HepG2 (cell line): ENCODE data around the gene HNRNPA0. TPM values are rescaled to one million over a fixed set of nuclear protein-coding genes. Genes with fewer than 3 reads are reported as not detected.

Source experiments
- AHR ChIP-seq: IDR thresholded peaks from 2 replicates; pipeline ENCODE4 v1.6.1; 2018; ENCODE audit warnings: missing genetic modification reagents, missing compliant biosample characterization
- AKAP8 ChIP-seq: sonication (generic); formaldehyde crosslinking; IDR thresholded peaks from 2 replicates; pipeline ENCODE4 v1.5.1; 2020; ENCODE audit warnings: mild to moderate bottlenecking, missing genetic modification reagents
- HOXA7 ChIP-seq: sonication (generic); formaldehyde crosslinking; IDR thresholded peaks from 2 replicates; pipeline ENCODE4 v1.8.1; 2022; ENCODE audit warnings: mild to moderate bottlenecking, missing genetic modification reagents, moderate library complexity
- IKZF1 ChIP-seq: fragments of 450-650 bp; IDR thresholded peaks from 2 replicates; pipeline ENCODE4 v1.7.1; 2016
- NCOA1 ChIP-seq: sonication (generic); formaldehyde crosslinking; IDR thresholded peaks from 2 replicates; pipeline ENCODE4 v1.9.0; 2021; ENCODE audit warnings: missing genetic modification reagents
- NFKBIZ ChIP-seq: IDR thresholded peaks from 2 replicates; pipeline ENCODE4 v1.6.1; 2018; ENCODE audit warnings: missing genetic modification reagents, missing compliant biosample characterization
- PRMT3 ChIP-seq: sonication (generic); formaldehyde crosslinking; IDR thresholded peaks from 2 replicates; pipeline ENCODE4 v1.8.1; 2022; ENCODE audit warnings: low read depth, mild to moderate bottlenecking, moderate library complexity, missing genetic modification reagents, borderline replicate concordance
- PRPF4 ChIP-seq: fragments of 200-400 bp; formaldehyde crosslinking; IDR thresholded peaks from 2 replicates; pipeline ENCODE4 v1.6.1; 2016; ENCODE audit warnings: low read length, low read depth; ENCODE audit not compliant: poor library complexity, severe bottlenecking
- SETDB1 ChIP-seq: sonication (generic); formaldehyde crosslinking; IDR thresholded peaks from 2 replicates; pipeline ENCODE4 v1.5.1; 2020; ENCODE audit warnings: missing genetic modification reagents, mild to moderate bottlenecking, borderline replicate concordance
- SNAI1 ChIP-seq: sonication (generic); formaldehyde crosslinking; IDR thresholded peaks from 2 replicates; pipeline ENCODE4 v1.5.0; 2020; ENCODE audit warnings: mild to moderate bottlenecking, missing genetic modification reagents, borderline replicate concordance
- ZMAT3 ChIP-seq: sonication (generic); formaldehyde crosslinking; conservative IDR thresholded peaks from 2 replicates; pipeline ENCODE4 v1.7.0; 2021; ENCODE audit warnings: missing genetic modification reagents
- ZNF431 ChIP-seq: sonication (generic); formaldehyde crosslinking; IDR thresholded peaks from 2 replicates; pipeline ENCODE4 v1.9.0; 2022; ENCODE audit warnings: missing genetic modification reagents, low read depth, mild to moderate bottlenecking, borderline replicate concordance
- ZNF781 ChIP-seq: sonication (generic); formaldehyde crosslinking; IDR thresholded peaks from 2 replicates; pipeline ENCODE4 v1.5.1; 2020; ENCODE audit warnings: borderline replicate concordance, mild to moderate bottlenecking, missing genetic modification reagents; ENCODE audit errors: not compliant biosample characterization
- ZNF891 ChIP-seq: sonication (generic); formaldehyde crosslinking; IDR thresholded peaks from 2 replicates; pipeline ENCODE4 v1.5.0; 2020; ENCODE audit warnings: mild to moderate bottlenecking, missing genetic modification reagents
- ZSCAN22 ChIP-seq: sonication (generic); formaldehyde crosslinking; IDR thresholded peaks from 2 replicates; pipeline ENCODE4 v1.4.0; 2020; ENCODE audit warnings: mild to moderate bottlenecking, missing genetic modification reagents
- polyA plus RNA-seq, 8 experiments: library from polyadenylated mRNA; depleted of rRNA in 3 of 8; stranded (reverse) in 7 of 8; unstranded in 1 of 8; fragments of >200 nt; fragmentation: Illumina TruSeq in 4 of 8; extraction: Trizol in 4 of 8; gene quantifications; 2 replicates each; pipeline versions ENCODE4 v1.2.1 to v1.2.3, GENCODE V29; 2011 to 2016; ENCODE audit warnings: low read depth in 4 of 8, missing spikeins in 1 of 8, mixed read lengths in 1 of 8; ENCODE audit not compliant: insufficient read depth in 1 of 8
- total RNA-seq, 5 experiments: library from RNA; depleted of rRNA; stranded (reverse); fragments of >200 nt; fragmentation: Illumina TruSeq; extraction: Trizol; gene quantifications; 2 replicates each; pipeline ENCODE4 v1.2.3, GENCODE V29; 2016; ENCODE audit warnings: low read depth in 1 of 5
- TF ChIP-seq, protein P1 (sequence below): sonication (generic); formaldehyde crosslinking; IDR thresholded peaks from 2 replicates; pipeline ENCODE4 v1.4.0; 2020; ENCODE audit warnings: missing genetic modification reagents
- TF ChIP-seq, protein P2 (sequence below): sonication (generic); formaldehyde crosslinking; IDR thresholded peaks from 2 replicates; pipeline ENCODE4 v1.8.0; 2022; ENCODE audit warnings: missing genetic modification reagents, low read depth, mild to moderate bottlenecking, borderline replicate concordance
- TF ChIP-seq, protein P3 (sequence below): sonication (generic); formaldehyde crosslinking; IDR thresholded peaks from 2 replicates; pipeline ENCODE4 v1.5.1; 2020; ENCODE audit warnings: missing genetic modification reagents, mild to moderate bottlenecking, borderline replicate concordance
- TF ChIP-seq, protein P4 (sequence below): sonication (generic); formaldehyde crosslinking; IDR thresholded peaks from 2 replicates; pipeline ENCODE4 v1.4.0; 2020; ENCODE audit warnings: low read depth, mild to moderate bottlenecking, missing genetic modification reagents
- TF ChIP-seq, protein P5 (sequence below): sonication (generic); formaldehyde crosslinking; IDR thresholded peaks from 2 replicates; pipeline ENCODE4 v1.8.0; 2023; ENCODE audit warnings: mild to moderate bottlenecking, missing genetic modification reagents
- TF ChIP-seq, protein P6 (sequence below): sonication (generic); formaldehyde crosslinking; IDR thresholded peaks from 2 replicates; pipeline ENCODE4 v1.4.0; 2020; ENCODE audit warnings: missing genetic modification reagents, mild to moderate bottlenecking, borderline replicate concordance

HNRNPA0 gene
- total and polyA plus RNA-seq, 2 of the 13 experiments (the other 11 are each of a cell fraction or from before 2014, with no cell fraction given) = 9.0 to 12.9 TPM

DNA sequence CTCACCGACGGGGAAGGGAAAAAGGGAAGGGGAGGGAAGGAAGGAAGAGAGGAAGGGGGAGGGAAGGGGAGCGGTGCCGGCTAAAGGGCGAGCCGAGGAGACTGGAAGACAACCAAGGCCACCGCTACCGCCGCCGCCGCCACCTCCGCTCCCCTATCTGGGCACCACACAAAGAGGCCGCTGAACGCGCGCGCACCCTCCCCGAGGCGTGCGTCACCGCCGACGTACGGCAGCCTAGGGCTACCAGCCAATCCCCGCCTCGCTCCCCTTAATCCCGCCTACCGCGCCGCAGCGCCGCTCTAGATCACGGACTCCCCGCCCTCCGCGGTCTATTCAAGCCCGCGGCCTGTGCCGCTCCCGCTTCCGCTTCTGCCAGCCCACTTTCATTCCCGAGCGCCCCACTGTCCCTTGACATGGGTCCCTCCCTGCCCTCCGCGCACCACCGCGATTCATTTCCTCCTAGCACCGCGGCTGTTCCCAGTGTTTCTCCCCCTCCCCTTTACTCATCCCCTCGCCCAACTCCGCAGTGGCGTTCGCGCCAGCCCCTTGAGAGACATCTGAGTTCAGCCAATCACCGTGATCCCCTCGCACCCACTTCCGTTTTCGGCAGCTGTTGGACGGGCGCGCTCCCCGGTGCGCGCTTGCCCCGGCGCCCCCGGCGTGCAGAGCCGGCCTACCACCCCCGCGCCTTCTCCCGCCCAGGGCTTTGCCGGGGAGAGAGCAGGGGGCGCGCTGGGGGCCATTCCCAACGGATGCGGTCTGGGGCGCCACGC is at the start of gene HNRNPA0 (continued):
- TF ChIP-seq, protein P1, sequence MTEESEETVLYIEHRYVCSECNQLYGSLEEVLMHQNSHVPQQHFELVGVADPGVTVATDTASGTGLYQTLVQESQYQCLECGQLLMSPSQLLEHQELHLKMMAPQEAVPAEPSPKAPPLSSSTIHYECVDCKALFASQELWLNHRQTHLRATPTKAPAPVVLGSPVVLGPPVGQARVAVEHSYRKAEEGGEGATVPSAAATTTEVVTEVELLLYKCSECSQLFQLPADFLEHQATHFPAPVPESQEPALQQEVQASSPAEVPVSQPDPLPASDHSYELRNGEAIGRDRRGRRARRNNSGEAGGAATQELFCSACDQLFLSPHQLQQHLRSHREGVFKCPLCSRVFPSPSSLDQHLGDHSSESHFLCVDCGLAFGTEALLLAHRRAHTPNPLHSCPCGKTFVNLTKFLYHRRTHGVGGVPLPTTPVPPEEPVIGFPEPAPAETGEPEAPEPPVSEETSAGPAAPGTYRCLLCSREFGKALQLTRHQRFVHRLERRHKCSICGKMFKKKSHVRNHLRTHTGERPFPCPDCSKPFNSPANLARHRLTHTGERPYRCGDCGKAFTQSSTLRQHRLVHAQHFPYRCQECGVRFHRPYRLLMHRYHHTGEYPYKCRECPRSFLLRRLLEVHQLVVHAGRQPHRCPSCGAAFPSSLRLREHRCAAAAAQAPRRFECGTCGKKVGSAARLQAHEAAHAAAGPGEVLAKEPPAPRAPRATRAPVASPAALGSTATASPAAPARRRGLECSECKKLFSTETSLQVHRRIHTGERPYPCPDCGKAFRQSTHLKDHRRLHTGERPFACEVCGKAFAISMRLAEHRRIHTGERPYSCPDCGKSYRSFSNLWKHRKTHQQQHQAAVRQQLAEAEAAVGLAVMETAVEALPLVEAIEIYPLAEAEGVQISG (CRISPR knock-in tag) = peak; percentile 78
- no peak for TF ChIP-seq HOXA7 (CRISPR knock-in tag)
- TF ChIP-seq, protein P2, sequence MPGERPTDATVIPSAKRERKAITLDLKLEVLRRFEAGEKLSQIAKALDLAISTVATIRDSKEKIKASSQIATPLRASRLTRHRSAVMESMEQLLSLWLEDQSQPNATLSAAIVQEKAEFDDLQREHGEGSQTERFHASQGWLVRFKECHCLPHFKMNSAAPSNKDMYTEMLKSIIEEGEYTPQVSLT (CRISPR knock-in tag) = peak; percentile 51; the same call in 1 of the 2 replicates
- TF ChIP-seq PRMT3 (CRISPR knock-in tag) = no peak
- peak; percentile 83; the same call in 1 of the 2 replicates for TF ChIP-seq ZNF431 (CRISPR knock-in tag)
- no peak for TF ChIP-seq ZNF781 (CRISPR knock-in tag)
- no peak; the same call in 1 of the 2 replicates for TF ChIP-seq SNAI1 (CRISPR knock-in tag)
- no peak for TF ChIP-seq ZSCAN22 (CRISPR knock-in tag)
- TF ChIP-seq, protein P3, sequence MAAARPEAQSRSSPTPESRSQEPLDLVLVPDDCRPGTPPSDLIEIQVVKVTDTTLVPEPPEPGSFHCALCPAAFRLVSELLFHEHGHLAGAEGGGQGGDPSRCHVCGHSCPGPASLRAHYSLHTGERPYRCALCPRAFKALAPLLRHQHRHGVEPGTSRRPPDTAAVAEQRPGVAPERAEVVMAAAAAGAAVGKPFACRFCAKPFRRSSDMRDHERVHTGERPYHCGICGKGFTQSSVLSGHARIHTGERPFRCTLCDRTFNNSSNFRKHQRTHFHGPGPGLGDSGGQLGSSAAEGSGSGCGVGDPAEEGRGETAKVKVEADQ (CRISPR knock-in tag) = peak; percentile 80; the same call in 1 of the 2 replicates
- TF ChIP-seq, protein P4, sequence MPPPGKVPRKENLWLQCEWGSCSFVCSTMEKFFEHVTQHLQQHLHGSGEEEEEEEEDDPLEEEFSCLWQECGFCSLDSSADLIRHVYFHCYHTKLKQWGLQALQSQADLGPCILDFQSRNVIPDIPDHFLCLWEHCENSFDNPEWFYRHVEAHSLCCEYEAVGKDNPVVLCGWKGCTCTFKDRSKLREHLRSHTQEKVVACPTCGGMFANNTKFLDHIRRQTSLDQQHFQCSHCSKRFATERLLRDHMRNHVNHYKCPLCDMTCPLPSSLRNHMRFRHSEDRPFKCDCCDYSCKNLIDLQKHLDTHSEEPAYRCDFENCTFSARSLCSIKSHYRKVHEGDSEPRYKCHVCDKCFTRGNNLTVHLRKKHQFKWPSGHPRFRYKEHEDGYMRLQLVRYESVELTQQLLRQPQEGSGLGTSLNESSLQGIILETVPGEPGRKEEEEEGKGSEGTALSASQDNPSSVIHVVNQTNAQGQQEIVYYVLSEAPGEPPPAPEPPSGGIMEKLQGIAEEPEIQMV (CRISPR knock-in tag) = peak; percentile 78
- TF ChIP-seq, protein P5, sequence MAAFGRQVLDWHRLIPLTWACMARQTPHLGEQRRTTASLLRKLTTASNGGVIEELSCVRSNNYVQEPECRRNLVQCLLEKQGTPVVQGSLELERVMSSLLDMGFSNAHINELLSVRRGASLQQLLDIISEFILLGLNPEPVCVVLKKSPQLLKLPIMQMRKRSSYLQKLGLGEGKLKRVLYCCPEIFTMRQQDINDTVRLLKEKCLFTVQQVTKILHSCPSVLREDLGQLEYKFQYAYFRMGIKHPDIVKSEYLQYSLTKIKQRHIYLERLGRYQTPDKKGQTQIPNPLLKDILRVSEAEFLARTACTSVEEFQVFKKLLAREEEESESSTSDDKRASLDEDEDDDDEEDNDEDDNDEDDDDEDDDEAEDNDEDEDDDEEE = no peak
- TF ChIP-seq PRPF4 = no peak
- TF ChIP-seq IKZF1 = no peak
- TF ChIP-seq ZMAT3 (CRISPR knock-in tag) = no peak; the same call in 1 of the 2 replicates
- TF ChIP-seq NCOA1 (CRISPR knock-in tag) = peak; percentile 79; the same call in 1 of the 2 replicates
- 0 out of 2 replicates have a peak, but pooled peaks have one; percentile 11 for TF ChIP-seq ZNF891 (CRISPR knock-in tag)
- no peak for TF ChIP-seq SETDB1 (CRISPR knock-in tag)
- TF ChIP-seq AKAP8 = no peak
- peak; percentile 68; the same call in 1 of the 2 replicates for TF ChIP-seq NFKBIZ (CRISPR knock-in tag)
- peak; percentile 34; the same call in 1 of the 2 replicates for TF ChIP-seq AHR (CRISPR knock-in tag)
- TF ChIP-seq, protein P6, sequence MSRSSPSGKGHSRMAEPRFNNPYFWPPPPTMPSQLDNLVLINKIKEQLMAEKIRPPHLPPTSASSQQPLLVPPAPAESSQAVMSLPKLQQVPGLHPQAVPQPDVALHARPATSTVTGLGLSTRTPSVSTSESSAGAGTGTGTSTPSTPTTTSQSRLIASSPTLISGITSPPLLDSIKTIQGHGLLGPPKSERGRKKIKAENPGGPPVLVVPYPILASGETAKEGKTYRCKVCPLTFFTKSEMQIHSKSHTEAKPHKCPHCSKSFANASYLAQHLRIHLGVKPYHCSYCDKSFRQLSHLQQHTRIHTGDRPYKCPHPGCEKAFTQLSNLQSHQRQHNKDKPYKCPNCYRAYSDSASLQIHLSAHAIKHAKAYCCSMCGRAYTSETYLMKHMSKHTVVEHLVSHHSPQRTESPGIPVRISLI (CRISPR knock-in tag) = 0 out of 2 replicates have a peak, but pooled peaks have one; percentile 13
